GM08714 (cell line): ENCODE measurements around the gene PTPRN2.

Source experiments
- H3K4me3 ChIP-seq: fragments of 200-500 bp; sonication (Bioruptor generic); 2 replicates; pipeline ENCODE4 v1.5.1; 2014; ENCODE audit warnings: mild to moderate bottlenecking, low read length, inconsistent platforms
- ZNF274 ChIP-seq: IDR thresholded peaks from 2 replicates; pipeline ENCODE4 v1.6.1; 2012; ENCODE audit warnings: mild to moderate bottlenecking, low read depth, low read length

PTPRN2 gene

DNA sequence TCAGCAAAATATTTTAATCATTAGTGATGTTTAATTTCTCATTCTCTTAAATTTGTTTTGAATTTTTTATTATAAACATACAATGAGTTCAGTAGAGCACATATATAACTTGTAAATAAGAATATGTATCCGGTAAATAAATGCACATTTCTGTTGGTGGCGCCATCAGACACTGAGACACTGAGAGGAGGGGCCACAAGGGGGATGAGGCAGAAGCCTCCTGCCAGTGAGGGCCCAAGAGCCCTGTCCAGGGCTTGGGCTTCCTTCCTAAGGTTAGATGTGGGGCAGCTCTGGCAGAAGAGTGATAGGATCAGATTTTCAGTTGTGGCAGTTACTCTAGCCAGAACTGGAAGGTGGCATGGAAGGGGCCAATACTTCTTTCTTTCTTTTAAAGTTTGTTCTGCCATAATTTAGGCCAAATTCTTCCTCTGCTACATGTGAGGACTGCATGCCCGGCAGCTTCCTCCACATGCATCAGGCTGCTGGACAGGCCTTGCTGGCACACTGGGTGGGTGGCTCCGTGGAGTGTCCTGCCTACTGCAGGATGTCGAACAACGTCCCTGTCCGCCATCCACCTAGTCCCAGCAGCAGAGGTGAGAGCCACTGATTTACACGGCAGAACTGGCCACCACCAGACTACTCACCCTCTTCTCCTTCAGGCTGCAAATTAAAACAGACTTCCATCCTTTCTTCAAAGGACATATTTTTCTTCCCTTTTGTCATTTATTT is 13.2 kb downstream of the PTPRN2 start:
- H3K4me3 ChIP-seq, result no peak overlapping the region
- no peak for TF ChIP-seq ZNF274

DNA sequence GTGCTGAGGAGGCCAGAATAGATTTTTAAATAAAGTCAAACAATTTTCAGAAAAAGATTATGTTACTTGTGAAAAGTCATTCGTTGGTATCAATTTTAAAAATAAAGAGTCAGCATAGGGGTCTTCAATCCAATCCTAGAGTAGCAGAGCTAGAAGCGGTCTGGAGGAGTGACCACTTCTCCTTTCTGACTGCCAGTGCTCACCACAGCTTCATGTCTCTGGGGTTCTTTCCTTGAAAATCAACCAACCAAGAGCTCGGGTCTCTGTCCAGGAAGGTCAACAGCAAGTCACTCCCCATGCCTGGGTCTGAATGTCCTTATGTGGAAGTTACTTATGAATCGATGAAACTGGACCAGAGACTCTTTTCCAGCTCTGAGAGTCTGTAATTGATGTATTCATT is 14.3 kb downstream of the PTPRN2 start:
- no peak for TF ChIP-seq ZNF274

DNA sequence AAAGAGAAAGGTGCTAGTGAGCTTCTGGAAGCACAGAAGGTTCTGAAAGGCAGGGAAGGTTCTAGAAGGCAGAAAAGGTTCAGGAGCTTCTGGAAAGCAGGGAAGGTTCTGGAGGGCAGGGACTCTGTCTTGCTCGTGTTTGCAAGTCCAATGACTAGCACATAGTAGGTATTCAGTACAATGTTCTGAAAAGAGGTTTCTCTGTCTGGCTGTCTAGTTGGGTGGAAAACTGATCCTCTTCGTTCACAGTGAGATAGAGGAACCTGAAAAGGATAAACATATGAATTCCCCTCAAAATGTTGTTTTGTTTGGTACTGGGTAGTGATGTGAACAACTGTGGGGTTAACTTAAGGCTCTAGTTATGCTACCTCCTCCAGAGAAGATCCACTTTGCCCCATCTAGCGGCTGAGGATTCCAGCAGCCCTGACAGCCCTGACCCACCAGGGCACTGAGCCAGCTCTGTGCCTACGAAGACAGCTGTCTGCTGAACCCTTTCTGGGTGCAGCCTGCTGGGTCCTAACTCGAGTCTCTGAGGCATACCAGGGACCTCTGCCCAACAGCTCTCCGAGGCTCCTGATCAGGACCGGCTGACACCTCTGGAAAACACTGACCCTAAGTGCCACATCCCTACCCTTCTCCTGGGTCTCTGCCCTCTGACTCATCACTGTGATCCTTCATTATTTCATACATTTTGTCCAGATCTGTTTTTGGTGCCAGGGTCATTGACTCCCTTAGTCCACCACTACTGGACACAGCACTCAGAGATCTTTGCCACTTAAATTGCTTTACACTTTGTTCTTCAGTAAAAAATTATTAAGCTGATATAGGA is 15.4 kb downstream of the PTPRN2 start:
- H3K4me3 ChIP-seq, result no peak overlapping the region
- no peak for TF ChIP-seq ZNF274

More for the DNA sequence above, 14.3 kb downstream of the PTPRN2 start:
- H3K4me3 ChIP-seq, result no peak overlapping the region

DNA sequence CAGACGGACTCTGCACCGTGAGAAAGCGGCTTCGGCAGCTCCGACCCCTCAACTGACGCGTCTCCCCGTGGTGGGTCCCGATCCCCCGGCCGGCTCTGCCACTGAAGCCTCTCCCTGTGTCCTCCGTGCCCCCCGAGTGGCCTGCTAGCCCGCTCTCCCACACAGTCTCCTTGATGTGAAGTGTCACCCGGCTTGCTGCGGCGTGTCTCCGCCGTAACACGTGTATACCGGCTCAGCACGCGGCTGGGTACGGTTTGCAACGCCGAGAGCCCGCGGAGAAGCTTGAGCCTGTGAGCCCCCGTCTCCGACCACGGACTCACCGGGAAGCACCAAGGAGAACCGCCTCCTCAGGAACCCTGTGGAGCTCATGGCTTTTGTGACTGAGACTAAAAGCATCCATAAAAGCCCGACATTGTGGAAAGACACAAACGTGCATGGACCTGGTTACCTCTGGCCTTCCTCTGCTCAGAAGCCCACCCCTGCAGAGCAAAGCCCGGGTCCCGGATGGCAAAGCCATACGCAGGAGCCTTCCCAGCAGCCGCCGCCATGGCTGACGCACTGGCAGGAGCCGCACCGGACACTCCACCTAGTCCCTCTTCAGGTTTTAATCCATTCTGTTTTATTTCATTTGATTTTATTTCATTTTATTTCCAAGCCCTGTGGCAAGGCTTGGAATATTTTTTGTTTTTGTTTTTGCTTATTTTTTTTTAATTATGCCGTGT is 17.0 kb downstream of the PTPRN2 start:
- TF ChIP-seq ZNF274, result no peak
- H3K4me3 ChIP-seq, result no peak overlapping the region

DNA sequence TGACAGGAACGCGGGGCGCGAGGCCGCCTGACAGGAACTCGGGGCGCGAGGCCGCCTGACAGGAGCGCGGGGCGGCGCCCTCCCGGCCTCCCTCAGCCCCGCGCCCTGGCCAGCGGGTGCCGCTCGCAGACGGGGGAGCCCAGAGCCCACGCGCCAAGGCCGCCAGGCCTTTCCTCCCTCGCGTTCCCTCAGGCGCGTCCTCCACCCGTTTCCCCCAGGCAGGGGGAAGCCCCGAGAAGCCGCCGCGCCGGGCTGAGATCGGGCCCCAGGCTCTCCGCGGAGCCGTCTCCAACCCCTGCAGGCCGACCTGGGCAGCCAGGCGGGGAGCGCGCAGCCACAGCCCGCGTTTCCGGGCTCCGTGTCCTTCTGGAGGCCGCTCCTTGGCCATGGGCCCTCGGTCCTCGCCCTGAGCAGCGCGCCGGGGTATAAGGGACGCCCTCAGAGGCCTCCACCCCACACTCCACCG is 17.7 kb downstream of the PTPRN2 start:
- no peak for TF ChIP-seq ZNF274
- no peak overlapping the region for H3K4me3 ChIP-seq

DNA sequence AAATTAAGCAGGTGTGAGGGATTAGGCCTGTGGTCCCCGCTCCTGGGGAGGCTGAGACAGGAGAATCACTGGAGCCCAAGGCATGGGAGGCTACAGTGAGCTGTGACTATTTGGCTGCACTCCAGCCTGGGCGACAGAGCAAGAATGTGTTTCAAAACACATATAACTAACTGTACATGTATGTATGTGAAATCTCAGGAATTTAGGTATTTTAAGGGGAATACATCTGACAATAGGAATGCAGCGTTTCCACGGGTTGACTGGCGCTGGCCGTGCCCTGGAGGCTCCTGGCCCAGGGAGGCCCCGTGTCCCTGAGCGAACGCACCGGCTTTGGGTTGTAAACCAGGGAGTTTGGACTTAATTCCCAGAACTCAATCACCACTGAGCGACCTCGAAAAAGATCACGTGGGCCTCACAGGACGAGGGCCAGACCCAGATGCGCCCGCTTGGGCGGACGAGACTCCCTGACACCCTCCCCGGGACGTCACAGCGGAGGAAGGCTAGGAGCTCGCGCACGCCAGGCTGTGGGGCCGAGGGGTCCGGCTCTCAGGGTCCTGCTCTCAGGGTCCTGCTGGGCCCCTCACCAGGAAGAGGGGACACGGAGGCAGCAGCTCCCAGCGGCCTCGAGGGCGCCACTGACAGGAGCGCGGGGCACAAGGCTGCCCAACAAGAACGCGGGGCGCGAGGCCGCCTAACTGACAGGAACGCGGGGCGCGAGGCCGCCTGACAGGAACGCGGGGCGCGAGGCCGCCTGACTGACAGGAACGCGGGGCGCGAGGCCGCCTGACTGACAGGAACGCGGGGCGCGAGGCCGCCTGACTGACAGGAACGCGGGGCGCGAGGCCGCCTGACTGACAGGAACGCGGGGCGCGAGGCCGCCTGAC is 18.4 kb downstream of the PTPRN2 start:
- H3K4me3 ChIP-seq, result no peak overlapping the region
- TF ChIP-seq ZNF274, result no peak

DNA sequence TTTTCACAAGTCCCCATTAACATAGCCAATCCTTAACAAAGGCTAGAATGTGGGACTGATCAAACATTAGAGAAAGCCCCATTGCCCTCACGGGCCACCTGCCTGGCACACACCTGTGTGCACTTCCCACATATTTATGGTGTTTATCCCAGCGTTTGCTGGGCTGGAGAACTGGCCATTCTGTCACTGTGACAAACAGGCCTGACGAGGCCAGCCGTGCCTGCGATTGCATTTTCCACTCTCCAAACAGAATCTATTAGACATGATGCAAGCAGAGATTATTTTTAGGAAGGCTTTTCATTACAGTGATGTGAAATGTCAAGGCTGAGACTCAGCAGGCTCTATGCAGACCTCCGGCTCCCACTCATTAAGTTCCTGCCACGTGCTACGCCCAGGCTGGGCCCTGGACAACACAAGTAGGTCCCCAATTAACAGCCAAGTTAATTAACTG is 20.4 kb downstream of the PTPRN2 start:
- no peak overlapping the region for H3K4me3 ChIP-seq
- TF ChIP-seq ZNF274, result no peak

DNA sequence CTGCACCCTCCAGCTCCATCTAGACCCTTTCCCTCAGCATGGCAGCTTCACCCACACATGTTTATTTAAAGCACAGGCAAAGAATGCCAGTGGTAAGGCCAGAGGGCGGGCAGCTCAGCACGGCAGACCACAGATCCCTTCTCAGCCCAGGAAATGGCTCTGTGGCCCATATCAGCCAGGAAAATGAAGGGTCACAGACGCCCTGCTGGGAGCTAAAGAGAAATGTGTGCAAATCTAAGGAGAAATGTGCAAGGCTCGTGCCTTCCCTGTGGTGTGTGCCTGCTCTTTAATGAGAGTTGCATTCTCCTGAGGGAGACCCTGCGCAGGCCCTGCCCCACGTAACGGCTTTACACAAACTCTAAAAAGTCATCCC is 23.0 kb downstream of the PTPRN2 start:
- no peak overlapping the region for H3K4me3 ChIP-seq
- TF ChIP-seq ZNF274, result no peak

DNA sequence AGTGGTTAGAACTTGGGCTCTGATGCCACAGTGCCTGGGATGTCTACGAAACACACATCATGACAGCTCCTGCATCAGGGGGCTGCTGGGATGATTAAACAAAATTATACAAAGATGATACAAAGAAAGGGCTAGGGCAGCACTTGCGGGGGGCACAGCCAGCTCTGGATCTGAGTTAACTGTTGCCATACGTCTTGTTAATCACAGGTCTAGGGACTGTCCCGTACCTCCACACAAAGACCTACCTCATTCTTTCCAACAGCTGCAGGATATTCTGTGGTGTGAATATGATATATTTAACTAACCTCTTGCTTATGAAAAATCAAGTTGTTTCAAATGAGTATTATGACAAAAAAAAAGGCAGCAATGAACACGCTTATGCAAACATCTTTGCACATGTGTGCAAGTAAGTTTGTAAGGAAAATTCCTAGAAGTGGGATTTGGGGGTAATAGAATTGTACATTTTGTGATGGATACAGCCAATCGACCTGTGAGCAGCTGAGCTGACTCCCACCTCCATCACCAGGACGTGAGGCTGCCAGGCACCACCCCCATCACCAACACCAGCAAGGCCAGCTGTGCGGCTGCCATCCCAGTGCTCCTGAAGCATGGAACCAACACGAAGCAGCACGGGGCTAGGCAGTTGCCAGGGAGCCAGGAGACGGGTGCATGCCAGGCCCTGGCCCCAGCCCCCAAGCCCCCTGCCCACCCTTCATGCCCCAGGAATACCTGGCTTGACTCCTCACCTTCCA is 23.5 kb downstream of the PTPRN2 start:
- TF ChIP-seq ZNF274, result no peak
- no peak overlapping the region for H3K4me3 ChIP-seq

DNA sequence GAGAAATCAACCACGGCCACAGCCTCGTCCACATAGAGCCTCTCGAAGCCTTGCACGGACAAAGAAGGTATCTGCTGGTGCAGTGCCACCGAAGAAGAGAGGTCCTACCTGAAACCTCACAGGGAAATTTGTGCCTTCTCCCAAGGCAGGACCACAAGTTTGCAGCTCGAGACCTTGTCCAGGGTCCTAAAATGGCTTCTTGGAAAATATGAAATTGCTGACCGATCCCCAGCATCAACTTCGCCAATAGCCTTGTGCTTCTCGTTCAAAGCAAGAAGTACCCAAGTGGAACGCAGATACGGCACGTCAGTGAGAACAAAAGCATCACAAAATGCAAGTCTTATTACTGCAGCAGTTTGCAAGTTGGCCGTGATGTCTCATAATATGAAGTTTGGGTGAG is 24.6 kb downstream of the PTPRN2 start:
- TF ChIP-seq ZNF274, result no peak
- H3K4me3 ChIP-seq, result no peak overlapping the region

DNA sequence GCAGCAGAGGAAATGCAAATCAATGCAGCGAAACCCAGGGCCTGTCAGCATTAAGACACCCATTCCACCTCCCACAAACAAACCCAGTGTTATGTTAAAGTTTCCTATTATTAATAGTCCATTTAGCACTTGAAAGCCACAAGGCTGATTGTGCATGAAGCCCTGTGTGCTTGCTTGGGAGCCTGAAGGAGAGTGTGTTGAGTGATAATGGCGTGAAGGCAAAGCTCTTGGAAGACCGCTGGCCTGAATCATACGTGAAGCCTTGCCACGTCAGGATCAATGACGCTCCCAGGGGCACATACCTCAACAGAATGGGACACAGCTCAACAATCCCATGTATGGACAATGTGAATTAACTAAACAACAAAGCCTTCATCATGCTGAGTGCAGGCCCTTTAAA is 25.1 kb downstream of the PTPRN2 start:
- no peak overlapping the region for H3K4me3 ChIP-seq
- TF ChIP-seq ZNF274, result no peak

DNA sequence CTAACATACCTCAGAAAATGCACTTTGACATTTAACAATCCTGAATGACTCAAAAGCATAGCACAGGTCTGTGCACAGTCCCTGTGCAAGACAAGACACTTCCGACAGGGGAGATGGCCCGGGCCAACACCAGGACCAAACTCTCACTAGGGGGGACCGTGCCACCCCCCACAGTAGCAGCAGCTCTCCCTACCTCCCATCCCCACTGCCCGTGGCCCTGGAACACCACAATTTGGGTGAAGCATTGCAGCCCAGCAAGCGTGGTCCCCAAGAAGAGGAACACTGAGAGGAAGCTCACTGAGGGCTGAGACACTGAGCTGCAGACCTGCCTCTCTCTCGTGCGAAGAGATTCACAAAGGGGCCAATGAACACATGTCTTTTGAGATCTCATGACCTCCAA is 26.0 kb downstream of the PTPRN2 start:
- no peak overlapping the region for H3K4me3 ChIP-seq
- TF ChIP-seq ZNF274, result no peak

DNA sequence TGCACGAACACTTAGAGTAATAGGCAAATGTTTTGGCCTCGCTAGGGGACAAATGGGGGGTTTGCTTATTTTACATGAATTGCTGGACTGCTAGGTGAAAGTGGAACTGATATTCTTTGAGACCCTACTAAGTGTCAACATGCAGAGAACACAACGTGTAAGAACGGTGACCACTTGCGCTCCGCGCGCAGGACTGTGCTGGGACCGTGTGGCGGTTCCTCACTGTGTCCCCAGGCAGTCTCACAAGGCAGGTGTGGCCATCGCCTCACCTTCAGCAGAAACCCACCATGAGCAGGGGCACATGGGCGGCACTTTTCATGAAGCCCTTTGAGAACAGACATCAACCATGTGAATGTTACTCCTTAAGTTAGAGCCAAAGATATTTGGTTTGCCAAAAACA is 27.2 kb downstream of the PTPRN2 start:
- TF ChIP-seq ZNF274, result no peak
- no peak overlapping the region for H3K4me3 ChIP-seq
